Thymus (tissue), 11 donors: Measurements from ENCODE around the gene RNF187. TPM values are rescaled to one million over a fixed set of nuclear protein-coding genes. Genes with fewer than 3 reads are reported as not detected.

Source experiments
- DNase-seq, 9 donors: peaks; one replicate each; pipeline ENCODE4 v3.0.0-alpha.2; 2013; ENCODE audit warnings: low spot score in 9 of 9, low read depth in 6 of 9, missing footprints in 1 of 9
- H3K27ac ChIP-seq, 2 donors: one replicate each; pipeline ENCODE4 v1.5.1; 2013; ENCODE audit warnings: control low read depth in 1 of 2, low read depth in 1 of 2, low read length in 1 of 2, mild to moderate bottlenecking in 1 of 2, moderate library complexity in 1 of 2
- H3K27me3 ChIP-seq, 2 donors: one replicate each; pipeline ENCODE4 v1.5.1; 2013; ENCODE audit warnings: low read length in 1 of 2; ENCODE audit not compliant: control insufficient read depth in 2 of 2, insufficient read depth in 1 of 2
- H3K36me3 ChIP-seq, 2 donors: one replicate each; pipeline ENCODE4 v1.5.1; 2013; ENCODE audit warnings: low read length in 1 of 2, mild to moderate bottlenecking in 1 of 2, moderate library complexity in 1 of 2; ENCODE audit not compliant: control insufficient read depth in 2 of 2, insufficient read depth in 2 of 2
- H3K4me1 ChIP-seq, 2 donors: one replicate each; pipeline ENCODE4 v1.5.1; 2013; ENCODE audit warnings: low read length in 2 of 2; ENCODE audit not compliant: control insufficient read depth in 2 of 2, insufficient read depth in 2 of 2
- H3K4me3 ChIP-seq, 2 donors: one replicate each; pipeline ENCODE4 v1.5.1; 2013; ENCODE audit warnings: low read length in 2 of 2, control low read depth in 1 of 2, mild to moderate bottlenecking in 1 of 2
- H3K9me3 ChIP-seq, 2 donors: one replicate each; pipeline ENCODE4 v1.5.1; 2013; ENCODE audit warnings: low read length in 1 of 2, mild to moderate bottlenecking in 1 of 2; ENCODE audit not compliant: control insufficient read depth in 2 of 2, insufficient read depth in 1 of 2
- WGBS: extraction: QIAGEN DNeasy Blood & Tissue Kit; methylation state at CpG from one replicate; pipeline ENCODE4 v1.1.7; 2013; 5-methylcytosine and 5-hydroxymethylcytosine counted together
- polyA plus RNA-seq: library from polyadenylated mRNA; stranded (reverse); fragments of 200-250 nt; gene quantifications from one replicate; pipeline ENCODE4 v1.2.3, GENCODE V29; 2013
- total RNA-seq: library from RNA; stranded (reverse); fragments of 120-200 nt; gene quantifications from one replicate; pipeline ENCODE4 v1.2.4, GENCODE V29; 2013
- donor health status: healthy.

RNF187 gene
- total and polyA plus RNA-seq, 2 donors, result 22.2 to 30.0 TPM

- WGBS, result 32% methylated on average over 2 of the region's 2 CpGs
- peak in 5 of 9 donors; percentile 10 to 53 (median 20) for DNase-seq
Observed at GRCh38 chr1:228515200-228515834, 28.1 kb downstream of the RNF187 start.

GRCh38 chr1:228517655-228518054, 30.5 kb downstream of the RNF187 start:
- Histone ChIP-seq H3K36me3 (no peaks in the 10 kb centered on the region), H3K4me3 (no peak overlapping the region), H3K27ac (no peak overlapping the region), H3K9me3 (no peaks in the 10 kb centered on the region), H3K27me3 (peaks cover 0 to 14% of the 10 kb centered on the region in 2 donors), H3K4me1 (no peaks in the 10 kb centered on the region)
- no peak for DNase-seq
- 49% methylated on average over 2 of the region's 2 CpGs for WGBS

More at GRCh38 chr1:228515200-228515834, 28.1 kb downstream of the RNF187 start:
- Histone ChIP-seq H3K27me3 (peaks cover 0 to 18% of the 10 kb centered on the region in 2 donors), H3K4me1 (no peaks in the 10 kb centered on the region), H3K27ac (no peak overlapping the region), H3K4me3 (no peak overlapping the region), H3K36me3 (no peaks in the 10 kb centered on the region), H3K9me3 (no peaks in the 10 kb centered on the region)

DNA sequence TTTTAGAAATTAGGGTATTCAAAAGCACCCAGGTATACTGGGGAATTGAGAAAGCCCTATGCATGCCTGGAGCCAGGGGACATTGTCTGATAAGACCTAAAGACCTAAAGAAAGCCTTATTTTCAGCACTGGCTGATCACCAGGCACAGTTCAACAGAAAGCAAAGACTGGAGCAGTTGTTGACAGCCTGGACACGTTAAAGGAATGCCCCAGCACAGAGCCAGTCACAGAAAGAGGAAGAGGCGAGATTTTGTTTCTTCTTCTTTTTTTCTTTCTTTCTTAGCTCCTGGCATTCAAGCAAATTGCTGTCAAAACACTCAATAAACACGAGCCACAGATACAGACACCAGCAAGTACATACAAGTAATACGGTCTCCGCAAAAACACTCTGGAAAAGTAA, 40.4 kb downstream of the RNF187 start:
- WGBS, result 38% methylated on average over 5 of the region's 5 CpGs
- DNase-seq, result peak in 1 of 9 donors; percentile 16
- H3K27ac ChIP-seq, result no peak overlapping the region
- H3K4me1 ChIP-seq, result no peaks in the 10 kb centered on the region
- no peaks in the 10 kb centered on the region for H3K36me3 ChIP-seq
- H3K27me3 ChIP-seq, result no peaks in the 10 kb centered on the region
- no peaks in the 10 kb centered on the region for H3K9me3 ChIP-seq
- no peak overlapping the region for H3K4me3 ChIP-seq

GRCh38 chr1:228528612-228529011, 41.4 kb downstream of the RNF187 start:
- Histone ChIP-seq H3K36me3 (no peaks in the 10 kb centered on the region), H3K9me3 (no peaks in the 10 kb centered on the region), H3K4me1 (no peaks in the 10 kb centered on the region), H3K27ac (no peak overlapping the region), H3K4me3 (no peak overlapping the region), H3K27me3 (no peaks in the 10 kb centered on the region)
- WGBS, result 81% methylated on average over 2 of the region's 2 CpGs
- DNase-seq, result no peak

DNA sequence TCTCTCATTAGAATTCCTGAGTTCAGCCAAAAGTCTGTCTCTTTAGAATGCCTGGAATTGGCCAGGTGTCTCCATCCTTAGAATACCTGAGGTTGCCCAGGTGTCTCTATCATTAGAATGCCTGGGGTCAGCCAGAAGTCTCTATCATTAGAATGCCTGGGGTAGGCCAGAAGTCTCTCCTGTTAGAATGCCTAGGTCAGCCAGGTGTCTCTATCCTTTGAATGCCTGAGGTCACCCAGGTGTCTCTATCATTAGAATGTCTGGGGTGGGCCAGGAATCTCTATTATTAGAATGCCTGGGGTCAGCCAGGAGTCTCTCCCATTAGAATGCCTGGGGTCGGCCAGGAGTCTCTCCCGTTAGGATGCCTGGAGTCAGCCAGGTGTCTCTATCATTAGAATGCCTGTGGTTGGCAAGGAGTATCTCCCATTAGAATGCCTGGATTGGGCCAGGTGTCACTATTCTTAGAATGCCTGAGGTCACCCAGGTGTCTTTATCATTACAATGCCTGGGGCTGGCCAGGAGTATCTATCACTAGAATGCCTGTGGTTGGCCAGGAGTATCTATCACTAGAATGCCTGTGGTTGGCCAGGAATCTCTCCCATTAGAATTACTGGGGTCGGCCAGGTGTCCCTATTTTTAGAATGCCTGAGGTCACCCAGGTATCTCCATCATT, 43.0 kb downstream of the RNF187 start:
- Histone ChIP-seq H3K9me3 (no peaks in the 10 kb centered on the region), H3K27ac (no peak overlapping the region), H3K4me1 (no peaks in the 10 kb centered on the region), H3K4me3 (no peak overlapping the region), H3K36me3 (no peaks in the 10 kb centered on the region), H3K27me3 (no peaks in the 10 kb centered on the region)
- WGBS, result 84% methylated on average over 3 of the region's 3 CpGs
- DNase-seq, result no peak

DNA sequence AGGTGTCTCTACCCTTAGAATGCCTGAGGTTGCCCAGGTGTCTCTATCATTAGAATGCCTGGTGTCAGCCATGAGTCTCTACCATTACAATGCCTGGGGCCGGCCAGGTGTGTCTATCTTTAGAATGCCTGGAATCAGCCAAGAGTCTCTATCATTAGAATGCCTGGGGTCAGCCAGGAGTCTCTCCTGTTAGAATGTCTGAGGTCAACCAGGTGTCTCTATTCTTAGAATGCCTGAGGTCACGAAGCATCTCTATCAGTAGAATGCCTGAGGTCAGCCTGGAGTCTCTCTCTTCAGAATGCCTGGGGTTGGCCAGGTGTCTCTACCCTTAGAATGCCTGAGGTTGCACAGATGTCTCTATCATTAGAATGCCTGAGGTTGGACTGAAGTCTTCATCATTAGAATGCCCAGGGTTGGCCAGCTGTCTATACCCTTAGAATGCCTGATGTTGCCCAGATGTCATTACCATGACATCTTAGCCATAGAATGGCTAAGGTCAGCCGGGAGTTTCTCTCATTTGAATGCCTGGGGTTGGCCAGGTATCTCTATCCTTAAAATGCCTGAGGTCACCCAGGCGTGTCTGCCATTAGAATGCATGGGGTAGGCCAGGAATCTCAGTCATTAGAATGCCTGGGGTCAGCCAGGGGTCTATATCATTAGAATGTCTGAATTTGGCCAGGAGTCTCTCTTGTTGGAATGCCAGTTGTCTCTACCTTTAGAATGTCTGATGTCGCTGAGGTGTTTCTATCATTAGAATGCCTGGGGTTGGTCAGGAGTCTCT, 44.0 kb downstream of the RNF187 start:
- no peak for DNase-seq
- no peaks in the 10 kb centered on the region for H3K9me3 ChIP-seq
- no peaks in the 10 kb centered on the region for H3K4me1 ChIP-seq
- 74% methylated on average over 5 of the region's 5 CpGs for WGBS
- H3K27ac ChIP-seq, result no peak overlapping the region
- no peaks in the 10 kb centered on the region for H3K36me3 ChIP-seq
- H3K4me3 ChIP-seq, result no peak overlapping the region
- no peaks in the 10 kb centered on the region for H3K27me3 ChIP-seq

- H3K27ac ChIP-seq, result no peak overlapping the region
- no peaks in the 10 kb centered on the region for H3K4me1 ChIP-seq
- no peak overlapping the region for H3K4me3 ChIP-seq
- WGBS, result 65% methylated on average over 3 of the region's 3 CpGs
- H3K9me3 ChIP-seq, result peaks cover 0 to 5% of the 10 kb centered on the region in 2 donors
- H3K27me3 ChIP-seq, result no peaks in the 10 kb centered on the region
- no peaks in the 10 kb centered on the region for H3K36me3 ChIP-seq
- DNase-seq, result no peak
Observed at GRCh38 chr1:228538831-228539230, 51.6 kb downstream of the RNF187 start.

- no peak overlapping the region for H3K4me3 ChIP-seq
- H3K36me3 ChIP-seq, result no peaks in the 10 kb centered on the region
- no peak for DNase-seq
- no peaks in the 10 kb centered on the region for H3K4me1 ChIP-seq
- H3K9me3 ChIP-seq, result peaks cover 0 to 5% of the 10 kb centered on the region in 2 donors
- WGBS, result 63% methylated on average over 9 of the region's 9 CpGs
- H3K27ac ChIP-seq, result no peak overlapping the region
- no peaks in the 10 kb centered on the region for H3K27me3 ChIP-seq
Observed at GRCh38 chr1:228540161-228540917, 53.2 kb downstream of the RNF187 start.
